ENCODE data around the gene CACNA2D4.
A peak's percentile ranks its signal among the peaks of the same experiment; 100 is the strongest.

Gene CACNA2D4

DNA sequence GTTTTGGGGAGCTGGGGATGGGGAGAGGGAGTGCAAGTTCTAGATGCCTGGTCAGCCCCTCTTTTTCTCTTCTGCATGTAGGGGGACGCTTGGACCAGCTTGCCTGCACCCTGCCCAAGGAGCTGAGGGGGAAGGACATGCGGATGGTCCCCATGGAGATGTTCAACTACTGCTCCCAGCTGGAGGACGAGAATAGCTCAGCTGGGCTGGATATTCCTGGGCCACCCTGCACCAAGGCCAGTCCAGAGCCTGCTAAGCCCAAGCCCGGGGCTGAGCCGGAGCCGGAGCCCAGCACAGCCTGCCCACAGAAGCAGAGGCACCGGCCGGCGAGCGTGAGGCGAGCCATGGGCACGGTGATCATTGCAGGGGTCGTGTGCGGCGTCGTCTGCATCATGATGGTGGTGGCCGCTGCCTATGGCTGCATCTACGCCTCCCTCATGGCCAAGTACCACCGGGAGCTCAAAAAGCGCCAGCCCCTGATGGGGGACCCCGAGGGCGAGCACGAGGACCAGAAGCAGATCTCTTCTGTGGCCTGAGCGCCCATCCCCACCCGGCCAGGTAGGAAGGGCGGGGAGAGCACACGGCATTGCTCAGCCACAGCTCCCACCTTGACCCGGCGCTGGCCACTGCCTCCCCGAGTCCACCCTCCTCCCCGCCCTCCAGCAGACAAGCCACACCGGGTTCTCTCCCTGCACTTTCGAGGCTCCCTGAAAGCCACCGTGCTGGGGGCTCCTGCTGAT, 84.1 kb downstream of the CACNA2D4 start:
- peaks cover 37% of the 10 kb centered on the region for H3K27me3 Mint-ChIP-seq
- ATAC-seq: no peak
- H3K9me3 Mint-ChIP-seq: no peaks in the 10 kb centered on the region

DNA sequence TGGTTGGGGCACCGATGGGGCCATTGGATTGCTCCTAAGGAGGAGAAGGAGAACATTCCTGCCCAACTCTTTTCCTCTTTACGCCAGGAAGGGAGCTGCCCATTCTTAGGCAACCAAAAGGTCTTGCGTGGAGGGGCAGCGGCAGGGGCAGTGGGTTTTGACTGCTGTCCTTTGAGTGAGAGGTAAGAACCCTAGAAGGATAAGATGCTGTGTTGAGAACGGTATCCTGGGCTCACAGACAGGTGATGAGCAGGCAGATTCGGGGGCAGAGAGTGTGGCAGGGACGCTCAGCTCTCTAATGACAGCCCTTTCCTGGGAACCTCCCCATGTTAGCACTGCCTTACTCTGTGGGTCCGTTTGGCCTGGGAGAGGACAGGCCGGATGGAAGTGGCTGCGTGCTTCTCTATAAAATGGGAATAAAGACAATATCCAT, 84.8 kb downstream of the CACNA2D4 start:
- no peaks in the 10 kb centered on the region for H3K4me1 Mint-ChIP-seq
- no peaks in the 10 kb centered on the region for H3K9me3 Mint-ChIP-seq
- H3K27ac Mint-ChIP-seq: no peak overlapping the region
- no peak overlapping the region for H3K4me3 Mint-ChIP-seq
- ATAC-seq (no peak), DNase-seq (no peak)
- peaks cover 37% of the 10 kb centered on the region for H3K27me3 Mint-ChIP-seq

More for the DNA sequence above, 84.1 kb downstream of the CACNA2D4 start:
- Mint-ChIP-seq H3K27ac (no peak overlapping the region), H3K4me3 (no peak overlapping the region), H3K4me1 (no peaks in the 10 kb centered on the region)
- no peak for DNase-seq

DNA sequence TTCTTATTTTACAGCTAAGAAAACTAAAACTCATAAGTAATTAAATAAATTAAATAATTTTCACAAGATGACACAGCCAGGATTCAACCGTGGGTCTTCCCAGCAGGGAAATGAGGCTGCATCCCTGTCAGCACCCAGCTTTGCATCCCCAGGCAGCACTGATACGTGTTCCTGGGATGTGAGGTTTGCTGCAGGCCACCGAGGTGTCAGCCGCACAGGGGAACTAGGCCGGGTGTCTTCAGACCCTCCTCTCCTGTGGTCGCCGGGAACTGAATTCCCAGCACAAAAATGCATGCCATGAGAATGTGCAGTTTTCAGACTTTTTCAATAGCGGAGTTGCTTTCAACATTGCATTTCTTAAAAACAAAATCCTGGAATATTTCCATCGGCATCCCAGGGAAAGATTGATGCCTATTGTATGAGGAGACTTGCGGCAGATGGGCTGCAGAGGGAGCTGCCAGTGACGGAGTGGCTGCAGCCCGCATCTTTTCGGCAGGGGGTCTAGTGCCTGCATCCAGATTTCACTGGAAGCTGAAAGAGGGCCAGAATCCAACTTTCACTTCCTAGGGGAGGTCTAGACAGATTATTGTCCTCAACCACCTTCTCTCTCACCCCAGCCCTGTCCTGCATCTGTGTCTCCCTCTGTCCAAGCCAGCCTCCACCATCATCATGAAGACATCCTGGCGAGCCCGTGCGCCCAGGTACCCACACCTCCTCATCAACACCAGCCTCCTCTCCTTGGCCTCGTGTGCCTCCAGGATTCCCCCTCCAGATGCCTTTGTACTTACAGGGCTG, 85.5 kb downstream of the CACNA2D4 start:
- Mint-ChIP-seq H3K4me1 (no peaks in the 10 kb centered on the region), H3K9me3 (no peaks in the 10 kb centered on the region), H3K27me3 (peaks cover 37% of the 10 kb centered on the region), H3K27ac (no peak overlapping the region), H3K4me3 (no peak overlapping the region)
- ATAC-seq: no peak
- DNase-seq: no peak

DNA sequence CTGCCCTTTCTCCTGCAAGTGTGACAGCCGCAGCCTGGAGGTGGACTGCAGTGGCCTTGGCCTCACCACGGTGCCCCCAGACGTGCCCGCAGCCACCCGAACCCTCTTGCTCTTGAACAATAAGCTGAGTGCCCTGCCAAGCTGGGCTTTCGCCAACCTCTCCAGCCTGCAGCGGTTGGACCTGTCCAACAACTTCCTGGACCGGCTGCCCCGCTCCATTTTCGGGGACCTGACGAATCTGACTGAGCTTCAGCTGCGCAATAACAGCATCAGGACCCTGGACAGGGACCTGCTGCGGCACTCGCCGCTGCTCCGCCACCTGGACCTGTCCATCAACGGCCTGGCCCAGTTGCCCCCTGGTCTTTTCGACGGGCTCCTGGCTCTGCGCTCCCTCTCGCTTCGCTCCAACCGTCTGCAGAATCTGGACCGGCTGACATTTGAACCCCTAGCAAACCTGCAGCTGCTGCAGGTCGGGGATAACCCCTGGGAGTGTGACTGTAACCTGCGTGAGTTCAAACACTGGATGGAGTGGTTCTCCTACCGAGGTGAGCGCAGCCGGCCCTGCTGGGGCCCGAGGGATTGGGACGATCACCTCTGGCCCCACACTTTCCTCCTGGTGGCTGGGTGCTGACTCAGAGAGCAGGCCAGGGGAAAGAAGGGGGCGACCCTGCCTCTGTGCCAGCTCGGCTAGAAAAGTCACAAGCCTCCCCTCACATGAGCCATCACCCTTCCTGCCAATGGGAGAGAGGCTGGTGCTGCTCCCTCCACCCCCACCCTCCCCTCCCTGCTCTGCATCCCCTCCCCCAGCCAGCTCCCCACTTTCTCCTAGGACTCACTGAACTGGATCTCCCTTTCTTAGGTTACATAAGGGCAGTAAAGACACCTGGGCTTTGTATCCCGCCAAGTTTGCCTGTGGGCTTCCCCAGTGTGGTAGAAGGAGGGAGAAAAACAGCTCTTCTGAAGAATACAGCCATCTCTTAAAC, 87.2 kb downstream of the CACNA2D4 start:
- no peak for ATAC-seq
- Mint-ChIP-seq H3K4me1 (no peaks in the 10 kb centered on the region), H3K4me3 (no peak overlapping the region), H3K9me3 (no peaks in the 10 kb centered on the region), H3K27me3 (peaks cover 37% of the 10 kb centered on the region), H3K27ac (peak overlapping the region in 1 of 2 donors; percentile 63)
- no peak for DNase-seq

DNA sequence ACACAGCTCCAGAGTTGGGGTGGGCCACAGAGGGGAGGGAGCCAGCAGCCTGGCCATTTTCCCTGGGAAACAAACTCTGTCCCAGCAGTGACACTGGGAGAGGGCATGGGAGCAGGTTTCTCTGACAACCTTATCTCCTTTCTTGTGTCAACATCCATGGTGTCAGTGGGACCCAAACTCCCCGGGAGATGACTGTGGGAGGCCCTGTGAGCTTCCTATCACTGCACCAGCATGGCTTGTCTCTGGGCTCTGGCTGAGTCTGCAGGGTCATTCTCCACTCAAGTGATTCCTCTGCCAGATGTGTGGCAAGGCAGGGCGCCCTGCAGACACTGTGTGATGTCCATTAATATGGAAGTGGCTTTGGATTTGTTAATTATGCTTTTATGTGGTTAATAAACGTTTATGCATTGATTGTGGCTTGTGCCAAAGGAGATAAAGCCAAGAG, 88.0 kb downstream of the CACNA2D4 start:
- no peaks in the 10 kb centered on the region for H3K4me1 Mint-ChIP-seq
- H3K27ac Mint-ChIP-seq: no peak overlapping the region
- peaks cover 37% of the 10 kb centered on the region for H3K27me3 Mint-ChIP-seq
- no peaks in the 10 kb centered on the region for H3K9me3 Mint-ChIP-seq
- H3K4me3 Mint-ChIP-seq: no peak overlapping the region
- no peak for DNase-seq
- no peak for ATAC-seq

DNA sequence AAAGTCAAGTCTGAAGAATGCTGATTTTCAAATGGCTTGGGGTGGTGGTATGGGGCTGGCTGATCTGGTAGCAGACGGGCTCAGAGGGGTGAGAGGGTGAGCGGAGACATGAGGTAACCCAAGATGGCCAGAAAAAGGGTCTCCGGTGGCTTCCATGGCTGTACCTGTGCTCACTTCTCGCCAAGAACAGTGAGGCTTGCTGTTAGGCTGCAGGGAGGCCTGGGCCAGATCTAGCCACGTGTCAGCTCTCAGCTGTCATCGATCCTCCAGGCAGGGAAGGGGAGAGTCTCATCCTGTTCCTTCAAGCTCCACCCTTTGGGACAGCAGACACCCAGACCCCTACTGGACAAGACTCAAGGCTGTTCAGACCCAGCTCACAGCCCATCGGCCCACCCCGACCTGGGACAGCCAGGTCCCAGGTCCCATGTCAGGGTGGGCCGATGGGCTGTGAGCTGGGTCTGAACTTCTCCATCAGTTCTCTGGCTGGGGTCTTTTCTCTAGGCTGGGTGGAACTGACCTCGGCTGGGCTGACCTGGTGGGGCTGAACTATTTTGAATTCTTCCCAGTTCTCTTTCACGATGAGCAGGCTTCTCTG, 89.0 kb downstream of the CACNA2D4 start:
- no peaks in the 10 kb centered on the region for H3K9me3 Mint-ChIP-seq
- H3K4me1 Mint-ChIP-seq: no peaks in the 10 kb centered on the region
- DNase-seq (no peak), ATAC-seq (no peak)
- peaks cover 37% of the 10 kb centered on the region for H3K27me3 Mint-ChIP-seq
- no peak overlapping the region for H3K4me3 Mint-ChIP-seq
- H3K27ac Mint-ChIP-seq: no peak overlapping the region

DNA sequence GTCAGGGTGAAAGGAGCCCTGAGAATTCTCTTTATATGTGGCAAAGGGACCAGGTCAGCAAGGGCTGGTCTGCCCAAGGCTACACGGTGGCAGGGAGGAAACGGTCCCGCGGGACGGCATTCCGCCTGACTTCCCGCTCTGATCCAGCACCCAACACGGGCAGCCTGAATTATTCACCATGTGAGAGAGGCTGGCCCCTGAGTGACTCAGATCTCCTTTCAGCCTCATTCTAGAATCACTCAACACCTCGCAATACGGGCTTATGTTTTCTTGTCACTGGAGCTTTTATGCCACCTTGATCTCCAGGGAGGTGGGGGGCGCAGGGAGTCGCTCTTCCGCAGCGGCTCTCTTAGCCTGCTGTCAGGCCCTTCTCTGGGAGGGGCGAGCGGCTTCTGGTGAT, 89.6 kb downstream of the CACNA2D4 start:
- no peak overlapping the region for H3K27ac Mint-ChIP-seq
- peaks cover 34% of the 10 kb centered on the region for H3K27me3 Mint-ChIP-seq

DNA sequence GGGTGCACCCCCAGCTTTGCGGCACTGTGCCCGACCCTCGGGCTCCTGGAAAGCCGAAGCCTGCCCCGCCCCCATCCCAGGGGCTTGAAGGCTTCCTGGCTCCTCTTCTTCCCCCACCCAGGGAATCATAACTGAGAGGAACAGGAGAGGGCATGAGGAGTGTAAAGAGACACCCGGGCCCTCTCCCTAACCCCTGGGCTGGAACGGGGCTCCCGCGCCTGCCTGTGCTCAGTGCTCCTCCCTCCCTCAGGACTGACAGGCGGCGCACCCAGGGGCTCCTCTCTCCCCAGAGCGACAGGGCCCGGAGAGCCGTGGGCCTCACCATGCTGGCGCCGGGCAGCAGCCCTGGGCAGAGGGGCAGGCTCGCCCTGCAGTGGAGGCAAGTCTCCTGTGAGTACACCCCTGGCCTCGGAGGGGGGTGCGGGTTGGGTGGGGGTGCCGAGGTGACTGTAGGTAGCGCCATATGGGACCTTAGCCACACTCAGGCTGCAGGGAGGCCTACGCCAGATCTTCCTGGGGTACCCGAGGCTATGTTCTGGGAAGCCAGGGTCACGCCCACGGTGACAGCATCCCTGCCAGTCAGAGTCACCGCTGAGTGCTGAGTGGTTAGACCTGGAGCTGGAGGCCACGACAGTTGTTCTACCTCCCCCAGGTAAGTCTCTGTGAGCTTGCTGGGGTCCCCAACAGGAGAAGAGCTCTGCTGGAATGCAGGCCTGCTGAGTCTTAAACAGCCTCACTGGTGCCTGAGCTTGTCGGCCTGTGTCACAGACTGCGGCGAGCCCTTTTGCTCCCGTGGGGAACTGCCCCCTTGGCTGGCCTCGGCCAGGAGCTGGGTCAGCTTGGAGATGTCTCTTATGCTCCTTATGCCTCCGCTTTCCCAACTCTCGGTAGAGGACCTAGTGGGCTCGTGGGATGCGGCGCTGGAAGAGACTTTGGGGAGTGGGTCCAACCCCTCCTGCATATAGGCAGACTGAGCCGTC, 90.3 kb downstream of the CACNA2D4 start:
- DNase-seq (no peak), ATAC-seq (no peak)
- Mint-ChIP-seq H3K27me3 (peaks cover 27% of the 10 kb centered on the region), H3K9me3 (no peaks in the 10 kb centered on the region), H3K4me1 (no peaks in the 10 kb centered on the region), H3K27ac (no peak overlapping the region), H3K4me3 (no peak overlapping the region)

More for the DNA sequence above, 89.6 kb downstream of the CACNA2D4 start:
- DNase-seq (no peak), ATAC-seq (no peak)
- Mint-ChIP-seq H3K4me3 (no peak overlapping the region), H3K9me3 (no peaks in the 10 kb centered on the region), H3K4me1 (no peaks in the 10 kb centered on the region)

DNA sequence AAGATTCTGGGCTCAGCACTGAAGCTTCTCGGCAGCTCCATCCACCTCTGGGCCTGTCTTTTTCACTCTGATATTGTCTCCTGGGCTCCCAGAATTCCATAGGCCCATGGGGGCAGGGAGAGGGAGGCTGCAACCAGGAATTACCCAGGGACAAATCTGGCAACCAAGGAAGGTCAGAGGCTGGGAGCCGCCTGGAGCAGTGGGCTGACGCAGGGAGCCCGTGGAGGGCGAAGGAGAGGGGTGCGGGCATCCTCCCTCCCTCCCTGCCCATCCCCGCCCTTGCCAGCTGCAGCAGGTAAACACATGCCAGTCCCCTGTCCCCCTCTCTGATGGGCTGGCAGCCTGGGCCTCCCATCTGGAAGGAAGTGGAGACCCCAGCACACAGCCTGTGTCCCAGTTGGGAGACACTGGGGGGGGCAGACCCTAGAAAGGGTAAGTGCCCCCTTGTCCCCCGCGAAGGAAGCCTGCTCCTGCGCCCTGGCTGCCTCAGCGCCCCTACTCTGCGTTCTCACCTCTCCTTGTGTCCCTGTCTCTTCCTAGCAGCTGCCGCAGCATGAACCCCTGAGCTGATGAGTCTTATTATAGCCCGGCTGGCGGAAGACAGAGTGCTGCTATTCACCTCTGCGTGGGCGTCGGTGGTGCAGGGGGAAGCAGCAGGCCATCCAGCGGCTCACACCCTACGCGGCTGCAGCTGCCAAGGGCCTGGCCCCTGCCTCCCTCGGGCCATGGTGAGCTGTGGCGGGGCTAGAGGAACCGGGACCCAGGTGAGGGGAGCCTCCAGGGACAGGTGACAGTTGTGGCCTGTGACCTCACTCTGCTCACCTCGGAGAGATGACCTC, 91.4 kb downstream of the CACNA2D4 start:
- no peak for ATAC-seq
- no peak overlapping the region for H3K27ac Mint-ChIP-seq
- H3K4me1 Mint-ChIP-seq: peaks cover 3% of the 10 kb centered on the region

DNA sequence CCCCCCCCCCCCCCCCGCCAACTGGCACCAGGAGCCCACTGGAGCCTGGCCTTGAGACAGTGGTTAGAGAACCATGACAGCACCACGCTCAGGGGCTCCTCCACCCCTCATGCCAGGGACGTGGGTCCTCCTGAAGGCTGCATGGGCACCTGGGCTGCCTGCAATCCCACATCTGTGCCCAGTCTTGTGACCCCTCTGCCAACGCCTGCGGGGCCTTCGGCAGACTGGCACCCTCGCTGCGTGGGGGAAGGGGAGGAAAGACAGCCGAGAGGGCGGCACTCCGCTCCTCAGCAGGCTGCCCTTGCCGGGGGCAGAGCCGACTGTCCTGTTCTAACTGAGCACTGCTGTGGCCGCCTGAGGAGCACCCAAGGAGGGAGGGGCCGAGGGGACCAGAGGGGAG, 92.1 kb downstream of the CACNA2D4 start:
- peaks cover 28% of the 10 kb centered on the region for H3K27me3 Mint-ChIP-seq
- H3K9me3 Mint-ChIP-seq: no peaks in the 10 kb centered on the region
- DNase-seq (no peak), ATAC-seq (no peak)
- H3K4me1 Mint-ChIP-seq: peaks cover 6% of the 10 kb centered on the region
- no peak overlapping the region for H3K27ac Mint-ChIP-seq
- H3K4me3 Mint-ChIP-seq: no peak overlapping the region

More for the DNA sequence above, 91.4 kb downstream of the CACNA2D4 start:
- Mint-ChIP-seq H3K27me3 (peaks cover 28% of the 10 kb centered on the region), H3K4me3 (no peak overlapping the region), H3K9me3 (no peaks in the 10 kb centered on the region)
- no peak for DNase-seq

DNA sequence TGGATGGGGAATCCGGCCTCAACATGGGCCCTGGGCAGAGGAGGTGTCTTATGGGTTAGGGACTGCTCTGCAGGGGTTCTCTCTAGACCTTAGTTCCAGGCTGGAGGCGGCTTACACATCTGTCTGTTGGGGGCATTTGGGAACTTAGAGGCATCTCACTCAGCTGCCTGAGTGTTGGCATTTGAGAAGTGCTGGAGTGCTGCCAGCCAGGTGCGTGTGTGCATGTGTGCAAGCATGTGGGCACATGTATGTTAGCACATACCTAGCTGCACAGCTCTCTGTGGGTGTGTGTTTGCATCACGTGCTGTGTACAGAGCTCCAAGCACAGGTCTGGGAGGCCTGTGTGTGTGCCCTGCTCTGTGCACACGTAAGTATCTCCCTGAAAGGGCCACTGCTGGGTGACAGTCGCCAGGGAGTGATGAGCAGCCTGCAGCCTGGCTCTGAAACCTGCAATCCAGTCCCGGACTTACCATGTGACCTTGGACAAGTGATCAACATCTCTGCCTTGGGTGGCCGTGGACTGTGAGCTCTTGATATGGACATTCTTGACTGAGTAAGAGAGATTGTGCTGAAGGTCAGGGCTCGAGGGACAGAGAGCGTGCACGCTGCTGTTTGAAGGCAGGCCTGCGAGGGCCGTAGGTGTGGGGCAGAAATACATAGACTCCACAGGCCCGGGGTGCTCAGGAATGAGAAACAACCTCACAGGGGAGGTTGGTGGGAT, 92.9 kb downstream of the CACNA2D4 start:
- DNase-seq: no peak
- no peak for ATAC-seq
- H3K27me3 Mint-ChIP-seq: peaks cover 28% of the 10 kb centered on the region
- peaks cover 13% of the 10 kb centered on the region for H3K4me1 Mint-ChIP-seq
- no peaks in the 10 kb centered on the region for H3K9me3 Mint-ChIP-seq
- no peak overlapping the region for H3K4me3 Mint-ChIP-seq
- no peak overlapping the region for H3K27ac Mint-ChIP-seq

DNA sequence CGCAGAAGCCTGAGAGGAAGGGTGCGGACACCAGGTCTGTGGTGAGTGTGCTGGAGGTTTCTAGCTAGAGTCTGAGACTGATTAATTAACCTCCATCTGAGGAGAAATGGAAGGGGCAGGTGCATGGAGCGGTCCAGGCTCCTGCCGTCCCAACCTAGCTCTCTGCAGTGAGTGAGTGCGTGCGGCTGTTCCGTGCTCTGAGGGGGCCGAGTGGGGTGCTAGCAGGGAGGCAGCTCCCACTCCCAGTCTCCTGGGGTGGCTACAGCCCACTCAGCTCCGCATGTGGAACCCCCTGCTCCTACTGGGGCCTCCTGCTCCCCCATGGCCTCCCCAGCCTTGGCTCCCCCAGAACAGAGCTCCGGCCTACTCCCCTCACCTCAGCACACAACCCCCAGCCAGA, 95.2 kb downstream of the CACNA2D4 start:
- H3K27ac Mint-ChIP-seq: no peak overlapping the region
- H3K4me1 Mint-ChIP-seq: peaks cover 21% of the 10 kb centered on the region
- DNase-seq (no peak), ATAC-seq (no peak)
- no peak overlapping the region for H3K4me3 Mint-ChIP-seq
- no peaks in the 10 kb centered on the region for H3K9me3 Mint-ChIP-seq
- peaks cover 40% of the 10 kb centered on the region for H3K27me3 Mint-ChIP-seq

DNA sequence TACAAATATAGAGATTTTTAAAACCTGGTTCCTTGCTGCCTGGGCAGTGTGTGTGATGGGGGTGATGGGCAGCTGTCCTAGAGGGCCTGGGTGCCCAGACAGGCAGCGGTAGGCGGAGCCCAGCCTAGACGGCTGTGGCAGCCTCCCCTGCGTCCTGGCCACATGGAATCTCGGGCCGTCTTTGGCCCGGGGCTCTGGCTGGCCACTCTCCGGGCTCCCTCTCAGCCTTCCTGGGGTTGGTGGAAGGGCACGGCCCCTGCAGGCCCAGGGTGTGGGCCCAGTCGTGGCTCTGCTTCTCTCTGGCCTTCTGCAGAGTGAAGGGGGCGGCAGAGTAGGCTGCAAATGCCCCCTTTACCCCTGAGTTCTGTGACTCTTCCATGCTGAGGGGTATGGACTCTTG, 95.8 kb downstream of the CACNA2D4 start:
- Mint-ChIP-seq H3K27ac (no peak overlapping the region), H3K4me3 (no peak overlapping the region), H3K4me1 (peaks cover 21% of the 10 kb centered on the region), H3K9me3 (no peaks in the 10 kb centered on the region), H3K27me3 (peaks cover 40% of the 10 kb centered on the region)
- ATAC-seq (no peak), DNase-seq (no peak)

Measured in stimulated activated naive CD8-positive, alpha-beta T cell treated with anti-CD3 and anti-CD28 coated beads, Interleukin-15, amount 100 ng/mL, for 72 hours (primary cell).